UCSD-AML1 (cell line): ENCODE measurements around the gene PRRT3.
"Not testable (repeated sequence)": the region's sequence is repeated elsewhere in the genome, so short reads cannot be mapped to it uniquely, and the experiment has no call there.

Experiments used
- DNase-seq: peaks from one replicate; lab custom pipeline; 2025; ENCODE audit not compliant: unreplicated experiment; lab: John Stamatoyannopoulos, UW

Gene PRRT3

GRCh38 chr3:9947025-9947995 is 4.9 kb downstream of the PRRT3 start:
- DNase-seq, result no peak

GRCh38 chr3:9946112-9947024 is 5.8 kb downstream of the PRRT3 start:
- DNase-seq, result no peak

- DNase-seq, result no peak
Measured at GRCh38 chr3:9945358-9945757, 6.8 kb downstream of the PRRT3 start.

- no peak for DNase-seq
Measured at GRCh38 chr3:9944271-9944670, 7.9 kb downstream of the PRRT3 start.

- no peak for DNase-seq
Measured at GRCh38 chr3:9942934-9943690, 9.1 kb downstream of the PRRT3 start.

GRCh38 chr3:9942164-9942563 is 10.0 kb downstream of the PRRT3 start:
- no peak for DNase-seq

- DNase-seq, result no peak
Measured at GRCh38 chr3:9940746-9941145, 11.5 kb downstream of the PRRT3 start.

GRCh38 chr3:9939906-9940305 is 12.3 kb downstream of the PRRT3 start:
- not testable (repeated sequence) for DNase-seq

GRCh38 chr3:9938966-9939365 is 13.2 kb downstream of the PRRT3 start:
- DNase-seq, result no peak

GRCh38 chr3:9937486-9938238 is 14.5 kb downstream of the PRRT3 start:
- no peak for DNase-seq

GRCh38 chr3:9935966-9936510 is 16.2 kb downstream of the PRRT3 start:
- DNase-seq, result no peak

- no peak for DNase-seq
Measured at GRCh38 chr3:9934993-9935392, 17.2 kb downstream of the PRRT3 start.

- DNase-seq, result peak; percentile 65
Measured at GRCh38 chr3:9934235-9934621, 18.0 kb downstream of the PRRT3 start.

- DNase-seq, result peak; percentile 96
Measured at GRCh38 chr3:9933561-9934234, 18.5 kb downstream of the PRRT3 start, which contains the start of gene CRELD1. Gene CRELD1 (plus strand): TSS chr3:9933834. CDS start chr3:9934439, 605 bp downstream.

- DNase-seq, result peak; percentile 92
Measured at GRCh38 chr3:9932843-9933560, 19.2 kb downstream of the PRRT3 start.

GRCh38 chr3:9932535-9932842 is 19.7 kb downstream of the PRRT3 start:
- DNase-seq, result no peak

- no peak for DNase-seq
Measured at GRCh38 chr3:9930804-9931418, 21.3 kb downstream of the PRRT3 start.

GRCh38 chr3:9928158-9928557 is 24.1 kb downstream of the PRRT3 start:
- no peak for DNase-seq
